Common myeloid progenitor, CD34-positive (primary cell): ENCODE results near the gene MGST2.

Experiments used
- CTCF ChIA-PET: fragments of 350-600 bp; sonication (Branson Sonifier 250); formaldehyde crosslinking; loops from one replicate; lab custom pipeline; 2021; ENCODE audit warnings: antibody characterized with exemption; lab: Charles Lee
- POLR2A ChIA-PET: fragments of 350-600 bp; sonication (Branson Sonifier 250); formaldehyde crosslinking; loops from one replicate; lab custom pipeline; 2021; ENCODE audit warnings: antibody characterized with exemption; lab: Charles Lee
- DNase-seq, 3 donors: peaks; one replicate each; pipeline versions ENCODE4 v3.0.0 to v3.0.0-alpha.2; 2013
- H3K27ac ChIP-seq, 2 experiments: 1 replicate in 1 of 2; 2 replicates in 1 of 2; pipeline ENCODE4 v1.7.0; 2013; ENCODE audit warnings: inconsistent platforms in 2 of 2, low read length in 2 of 2, mild to moderate bottlenecking in 2 of 2, low read depth in 1 of 2, moderate library complexity in 1 of 2; ENCODE audit not compliant: severe bottlenecking in 2 of 2, insufficient read depth in 1 of 2, poor library complexity in 1 of 2
- H3K27me3 ChIP-seq, 5 experiments: replicated peaks in 2 of 5; 1 replicate in 3 of 5; 2 replicates in 2 of 5; pipeline versions ENCODE4 v1.6.1 to v1.7.0; 2013; ENCODE audit warnings: low read length in 4 of 5, mild to moderate bottlenecking in 2 of 5, moderate library complexity in 2 of 5, inconsistent platforms in 1 of 5; ENCODE audit not compliant: insufficient read depth in 5 of 5, control insufficient read depth in 4 of 5
- H3K36me3 ChIP-seq, 4 experiments: 1 replicate in 2 of 4; 2 replicates in 2 of 4; pipeline versions ENCODE4 v1.6.1 to v1.7.0; 2013; ENCODE audit warnings: low read length in 3 of 4, control low read depth in 1 of 4, mild to moderate bottlenecking in 1 of 4; ENCODE audit not compliant: control insufficient read depth in 4 of 4, insufficient read depth in 4 of 4
- H3K4me1 ChIP-seq, 4 experiments: 1 replicate in 3 of 4; 2 replicates in 1 of 4; pipeline versions ENCODE4 v1.6.1 to v1.7.1; 2013; ENCODE audit warnings: low read length in 3 of 4, mild to moderate bottlenecking in 3 of 4, control low read depth in 1 of 4, inconsistent platforms in 1 of 4, moderate library complexity in 1 of 4; ENCODE audit not compliant: control insufficient read depth in 4 of 4, insufficient read depth in 4 of 4; ENCODE audit errors: control extremely low read depth in 1 of 4
- H3K4me3 ChIP-seq, 7 experiments: 1 replicate in 4 of 7; 2 replicates in 3 of 7; pipeline versions ENCODE4 v1.5.1 to v1.7.0; 2013; ENCODE audit warnings: mild to moderate bottlenecking in 7 of 7, low read length in 6 of 7, moderate library complexity in 6 of 7, inconsistent platforms in 2 of 7, low read depth in 2 of 7, control low read depth in 1 of 7; ENCODE audit not compliant: insufficient read depth in 4 of 7, control insufficient read depth in 1 of 7; ENCODE audit errors: extremely low read depth in 1 of 7
- H3K9me3 ChIP-seq, 5 experiments: 1 replicate in 4 of 5; 2 replicates in 1 of 5; pipeline versions ENCODE4 v1.6.1 to v1.7.1; 2013; ENCODE audit warnings: low read length in 4 of 5, mild to moderate bottlenecking in 2 of 5, inconsistent platforms in 1 of 5, low read depth in 1 of 5, moderate library complexity in 1 of 5; ENCODE audit not compliant: control insufficient read depth in 4 of 5, insufficient read depth in 2 of 5; ENCODE audit errors: control extremely low read depth in 1 of 5
- WGBS: methylation state at CpG from one replicate; pipeline ENCODE4 v1.1.5; 2013; ENCODE audit not compliant: insufficient coverage; 5-methylcytosine and 5-hydroxymethylcytosine counted together

The MGST2 gene

DNA sequence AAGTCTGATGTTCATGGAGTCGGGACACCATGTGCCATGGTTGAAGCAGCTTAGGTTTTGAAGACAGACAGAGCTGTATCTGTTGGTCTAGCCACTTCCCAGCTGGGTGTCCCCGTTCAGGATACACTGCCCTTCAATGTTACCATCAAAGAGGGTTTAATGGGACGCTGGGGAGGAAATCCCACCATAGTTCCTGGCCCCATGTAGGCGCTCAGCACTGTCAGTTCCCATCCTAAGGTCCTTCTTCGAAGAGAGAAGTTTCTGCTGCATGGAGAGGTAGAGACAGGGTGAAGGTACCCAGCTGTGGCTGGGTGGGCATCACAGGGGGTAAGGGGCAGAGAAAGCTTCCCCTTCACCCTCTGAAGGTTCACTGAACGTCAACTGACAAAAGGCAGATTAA lies 3.7 kb downstream of the MGST2 start:
- 93% methylated on average over 3 of the region's 6 CpGs for WGBS
- no peak overlapping the region for H3K27ac ChIP-seq
- H3K9me3 ChIP-seq = no peaks in the 10 kb centered on the region
- no peaks in the 10 kb centered on the region for H3K27me3 ChIP-seq
- DNase-seq = no peak
- CTCF ChIA-PET = interaction anchor here (0.7 to 9.1 kb wide), 2 partner anchors 14 to 705 kb away, joined by 3 to 75 read pairs; no protein-coding TSS in a partner anchor
- peak overlapping the region in 1 of 7 experiments; percentile 29 for H3K4me3 ChIP-seq
- peaks cover 12 to 35% (median 27%) of the 10 kb centered on the region in 4 experiments for H3K4me1 ChIP-seq
- POLR2A ChIA-PET = no interaction called here
- H3K36me3 ChIP-seq = peaks cover 0 to 18% (median 5%) of the 10 kb centered on the region in 4 experiments

DNA sequence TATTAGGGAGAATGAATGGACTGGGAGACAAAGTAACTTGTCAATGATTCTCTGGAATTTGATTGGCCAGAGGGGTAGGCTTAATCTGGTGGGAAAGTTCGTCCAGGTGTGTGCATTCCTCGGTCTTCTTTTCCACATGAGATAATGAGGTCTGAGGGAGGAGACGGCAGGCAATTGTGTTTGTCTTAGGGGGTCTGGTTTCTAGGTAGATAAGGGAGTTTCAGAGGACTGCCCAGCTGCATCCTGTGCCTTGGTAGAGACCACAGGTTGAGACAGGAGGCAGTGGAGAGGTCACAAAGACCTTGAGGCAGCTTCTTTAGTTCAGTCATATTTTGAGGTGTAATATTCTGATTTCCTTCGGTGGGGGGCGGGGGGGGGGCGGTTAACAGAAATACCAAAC lies 4.3 kb downstream of the MGST2 start:
- peaks cover 12 to 37% (median 27%) of the 10 kb centered on the region in 4 experiments for H3K4me1 ChIP-seq
- no peak overlapping the region for H3K27ac ChIP-seq
- H3K36me3 ChIP-seq = peaks cover 0 to 18% (median 5%) of the 10 kb centered on the region in 4 experiments
- ChIA-PET CTCF (interaction anchor here (0.7 to 9.1 kb wide), 3 partner anchors 14 to 705 kb away, joined by 3 to 75 read pairs (median 3); no protein-coding TSS in a partner anchor), POLR2A (no interaction called here)
- H3K4me3 ChIP-seq = no peak overlapping the region
- 100% methylated on average over 3 of the region's 6 CpGs for WGBS
- peak in 2 of 3 donors; percentile 64 to 70 for DNase-seq
- H3K27me3 ChIP-seq = no peaks in the 10 kb centered on the region
- H3K9me3 ChIP-seq = no peaks in the 10 kb centered on the region

DNA sequence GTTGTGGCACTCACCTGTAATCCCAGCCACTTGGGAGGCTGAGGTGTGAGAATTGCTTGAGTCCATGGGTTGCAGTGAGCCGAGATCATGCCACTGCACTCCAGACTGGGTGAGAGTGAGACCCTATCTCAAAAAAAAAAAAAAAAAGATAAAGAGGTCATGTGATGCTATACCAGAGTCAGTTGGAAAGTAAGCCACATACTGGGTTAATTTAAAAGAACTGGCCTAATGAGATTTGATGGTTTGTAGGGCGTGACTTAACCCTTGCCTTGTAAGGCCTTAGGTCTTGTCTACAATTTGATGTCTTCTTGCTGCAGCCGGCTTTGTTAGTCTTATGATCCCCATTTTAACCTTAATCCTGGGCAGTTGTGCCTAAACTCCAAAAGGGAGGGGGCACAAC lies 5.2 kb downstream of the MGST2 start:
- ChIA-PET CTCF (interaction anchor here (0.7 to 9.1 kb wide), 3 partner anchors 15 to 129 kb away, joined by 3 to 75 read pairs (median 3); no protein-coding TSS in a partner anchor), POLR2A (no interaction called here)
- no peak for DNase-seq
- Histone ChIP-seq H3K9me3 (no peaks in the 10 kb centered on the region), H3K27ac (no peak overlapping the region), H3K4me3 (no peak overlapping the region), H3K36me3 (peaks cover 0 to 18% (median 5%) of the 10 kb centered on the region in 4 experiments), H3K27me3 (no peaks in the 10 kb centered on the region), H3K4me1 (peaks cover 12 to 36% (median 25%) of the 10 kb centered on the region in 4 experiments)
- WGBS = 76% methylated on average over 2 of the region's 3 CpGs

DNA sequence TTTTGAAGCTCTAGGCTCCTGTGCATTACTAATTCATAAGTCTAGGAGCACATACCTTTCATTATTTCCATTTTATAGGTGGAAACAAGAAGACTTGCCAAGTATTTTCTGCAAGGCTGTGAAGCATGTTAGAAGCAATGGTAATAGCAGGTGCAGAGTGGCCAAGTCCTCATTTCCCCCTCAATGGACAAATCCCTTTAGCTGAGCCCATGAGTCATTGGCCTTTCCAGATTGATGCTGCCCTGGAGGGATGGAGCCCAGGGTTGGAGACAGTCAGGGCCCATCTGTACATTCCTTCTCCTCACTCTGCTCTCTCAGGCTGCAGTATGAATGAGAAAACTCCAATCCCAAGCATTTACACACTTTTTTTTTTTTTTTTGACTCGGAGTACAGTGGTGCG lies 6.6 kb downstream of the MGST2 start:
- H3K27ac ChIP-seq = no peak overlapping the region
- POLR2A ChIA-PET = no interaction called here
- no peak overlapping the region for H3K4me3 ChIP-seq
- WGBS = no CpG with 5 or more reads among the region's 2 CpGs
- peaks cover 3 to 22% (median 18%) of the 10 kb centered on the region in 4 experiments for H3K4me1 ChIP-seq
- no peak for DNase-seq
- peaks cover 0 to 26% (median 6%) of the 10 kb centered on the region in 4 experiments for H3K36me3 ChIP-seq
- CTCF ChIA-PET = interaction anchor here (1.1 to 1.7 kb wide), 3 partner anchors 9 to 21 kb away, joined by 4 to 5 read pairs (median 4); no protein-coding TSS in a partner anchor
- no peaks in the 10 kb centered on the region for H3K9me3 ChIP-seq
- no peaks in the 10 kb centered on the region for H3K27me3 ChIP-seq

DNA sequence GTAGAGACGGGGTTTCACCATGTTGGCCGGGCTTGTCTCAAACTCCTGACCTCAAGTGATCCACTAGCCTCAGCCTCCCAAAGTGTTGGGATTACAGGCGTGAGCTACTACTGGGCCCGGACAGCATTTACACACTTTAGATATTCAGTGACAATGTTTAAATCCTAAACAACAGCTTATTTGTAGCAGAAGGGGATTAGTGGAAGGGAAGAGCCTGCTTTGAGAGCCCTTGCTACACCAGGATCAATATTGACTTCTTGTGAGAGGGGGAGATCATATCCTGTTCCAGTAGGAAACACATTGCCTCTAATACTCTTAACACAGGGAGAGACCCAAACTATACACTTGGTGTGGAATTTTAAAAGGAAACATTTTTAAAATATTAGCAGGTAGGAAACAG lies 7.1 kb downstream of the MGST2 start:
- Histone ChIP-seq H3K27me3 (no peaks in the 10 kb centered on the region), H3K4me3 (no peak overlapping the region), H3K9me3 (no peaks in the 10 kb centered on the region), H3K4me1 (peaks cover 3 to 18% (median 13%) of the 10 kb centered on the region in 4 experiments), H3K27ac (no peak overlapping the region), H3K36me3 (peaks cover 2 to 28% (median 8%) of the 10 kb centered on the region in 4 experiments)
- POLR2A ChIA-PET = no interaction called here
- CTCF ChIA-PET = interaction anchor here (0.7 to 2.9 kb wide), 4 partner anchors 10 to 21 kb away, joined by 3 to 13 read pairs (median 4); no protein-coding TSS in a partner anchor
- WGBS = no CpG with 5 or more reads among the region's 4 CpGs
- no peak for DNase-seq

DNA sequence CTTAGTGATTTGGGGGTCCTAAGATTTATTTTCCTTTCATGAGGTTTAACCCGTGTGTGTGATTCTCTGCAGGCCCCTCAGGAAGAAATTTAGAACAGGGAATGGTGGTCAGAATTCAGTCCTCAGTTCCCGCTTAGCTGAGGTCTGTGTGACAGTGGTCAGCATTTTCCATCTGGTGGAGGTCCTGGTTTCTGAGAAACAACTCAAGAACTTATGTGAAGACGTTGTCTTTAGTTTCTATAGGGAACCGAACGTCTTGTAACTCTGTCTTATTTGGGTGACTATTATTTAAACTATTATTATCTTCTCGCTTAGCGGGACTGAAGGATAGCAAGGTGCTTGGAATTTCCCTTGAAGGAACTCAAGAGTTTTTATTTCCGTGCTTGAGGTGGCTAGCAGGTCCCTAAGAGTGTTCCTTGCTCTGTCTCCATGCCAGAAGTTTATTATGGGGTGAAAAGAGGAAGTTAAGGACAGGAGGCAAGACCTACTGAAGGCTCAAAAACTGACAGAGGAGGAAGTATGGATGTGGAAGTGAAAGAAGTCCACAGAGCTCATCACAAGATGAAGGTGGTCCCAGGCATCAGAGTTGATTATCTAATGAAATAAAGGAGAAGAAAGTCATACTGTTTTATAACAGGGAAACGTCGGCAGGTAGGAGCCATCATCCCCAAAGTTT lies 9.4 kb downstream of the MGST2 start:
- H3K27ac ChIP-seq = no peak overlapping the region
- no peaks in the 10 kb centered on the region for H3K27me3 ChIP-seq
- H3K4me1 ChIP-seq = peaks cover 3 to 10% (median 7%) of the 10 kb centered on the region in 4 experiments
- DNase-seq = peak in 2 of 3 donors; percentile 80 to 88
- H3K9me3 ChIP-seq = no peaks in the 10 kb centered on the region
- WGBS = 79% methylated on average over 5 of the region's 10 CpGs
- no peak overlapping the region for H3K4me3 ChIP-seq
- CTCF ChIA-PET = interaction anchor here (0.5 to 2.9 kb wide), 3 partner anchors 10 to 178 kb away, joined by 3 to 13 read pairs (median 8); partner anchors contain the start of gene MGST2
- H3K36me3 ChIP-seq = peaks cover 9 to 48% (median 25%) of the 10 kb centered on the region in 4 experiments
- POLR2A ChIA-PET = no interaction called here

DNA sequence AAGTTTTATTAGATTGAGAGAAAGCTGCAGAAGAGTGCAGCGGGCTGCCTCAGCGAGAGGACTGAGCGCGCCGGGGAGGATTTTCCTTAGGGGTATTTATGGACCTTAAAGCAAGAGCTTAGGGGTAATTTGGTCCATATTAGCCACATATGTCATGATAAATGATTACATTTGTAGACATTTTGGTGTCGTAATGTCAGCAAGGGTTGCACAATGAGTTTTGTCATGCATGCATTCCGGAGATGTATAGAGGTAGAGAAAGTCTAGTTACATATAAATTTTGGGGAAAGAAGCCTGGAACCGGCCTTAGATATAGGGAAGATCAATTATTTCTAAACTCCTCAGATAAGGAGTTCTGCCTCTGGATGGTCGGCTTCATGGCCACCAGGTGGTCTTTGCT lies 10.0 kb downstream of the MGST2 start:
- ChIA-PET POLR2A (no interaction called here), CTCF (interaction anchor here (2.2 to 2.9 kb wide), 2 partner anchors 11 to 19 kb away, joined by 8 to 13 read pairs; partner anchors contain the start of gene MGST2)
- no peak overlapping the region for H3K4me3 ChIP-seq
- peaks cover 13 to 49% (median 27%) of the 10 kb centered on the region in 4 experiments for H3K36me3 ChIP-seq
- H3K4me1 ChIP-seq = peaks cover 0 to 10% (median 5%) of the 10 kb centered on the region in 4 experiments
- no peak overlapping the region for H3K27ac ChIP-seq
- 100% methylated on average over 6 of the region's 9 CpGs for WGBS
- no peak for DNase-seq
- H3K9me3 ChIP-seq = no peaks in the 10 kb centered on the region
- no peaks in the 10 kb centered on the region for H3K27me3 ChIP-seq
